Ovary (tissue), 9 donors: ENCODE results near the gene PARD3B. TPM values are rescaled to one million over a fixed set of nuclear protein-coding genes. Genes with fewer than 3 reads are reported as not detected.

Experiments used
- DNase-seq, 5 donors: peaks; one replicate each; pipeline ENCODE4 v3.0.0-alpha.2; 2019 to 2020
- H3K27ac ChIP-seq, 2 donors: fragments of 200-600 bp; one replicate each; pipeline versions ENCODE4 v1.5.1 to v1.8.0; 2019 to 2022
- H3K27me3 ChIP-seq: fragments of 200-600 bp; one replicate; pipeline ENCODE4 v1.8.0; 2022
- H3K36me3 ChIP-seq: fragments of 200-600 bp; sonication (generic); one replicate; pipeline ENCODE4 v1.5.1; 2019
- H3K4me1 ChIP-seq: one replicate; pipeline ENCODE4 v1.8.1; 2013; ENCODE audit warnings: mild to moderate bottlenecking, moderate library complexity; ENCODE audit not compliant: insufficient read depth
- H3K4me3 ChIP-seq: fragments of 200-600 bp; sonication (generic); one replicate; pipeline ENCODE4 v1.5.1; 2017
- H3K9me3 ChIP-seq, 2 donors: fragments of 200-600 bp in 1 of 2; sonication (generic) in 1 of 2; one replicate each; pipeline versions ENCODE4 v1.5.1 to v1.8.1; 2013 to 2019; ENCODE audit warnings: mild to moderate bottlenecking in 1 of 2, moderate library complexity in 1 of 2
- EP300 ChIP-seq: sonication (generic); formaldehyde crosslinking; IDR thresholded peaks from one replicate; pipeline ENCODE4 v1.6.1; 2017; ENCODE audit warnings: antibody characterized with exemption
- POLR2A ChIP-seq: fragments of 450-650 bp; IDR thresholded peaks from one replicate; pipeline ENCODE4 v1.6.1; 2017; ENCODE audit warnings: antibody characterized with exemption, mild to moderate bottlenecking, moderate library complexity
- WGBS, 3 donors: extraction: QIAGEN DNeasy Blood & Tissue Kit in 1 of 3; methylation state at CpG; one replicate each; pipeline versions ENCODE4 v1.1.5 to v1.1.7; 2013 to 2017; 5-methylcytosine and 5-hydroxymethylcytosine counted together
- intact Hi-C, 4 donors: fragments of 100-400 bp; cut with DNase I; formaldehyde crosslinking; loops; one replicate each; pipeline versions ENCODE4 v1.11.0 to v1.15.1; 2022 to 2023
- polyA plus RNA-seq, 2 donors: library from polyadenylated mRNA; stranded (reverse); fragments of 200-250 nt in 1 of 2; fragments of 350-450 nt in 1 of 2; fragmentation: Illumina TruSeq in 1 of 2; extraction: RNeasy Lipid Tissue Mini Kit (QIAGEN cat#74804) in 1 of 2; gene quantifications; one replicate each; pipeline ENCODE4 v1.2.3, GENCODE V29; 2013 to 2014
- total RNA-seq, 7 donors: library from RNA; depleted of rRNA in 2 of 7; stranded (reverse); fragments of >200 nt in 2 of 7; fragmentation: NEBNext Ultra II Directional in 3 of 7; extraction: Animal tissue kit (Norgen Biotek cat#: 25700) in 3 of 7; gene quantifications; one replicate each; pipeline versions ENCODE4 v1.1.0 to v1.2.4, GENCODE V29; 2016 to 2023
- TF ChIP-seq, protein P1 (sequence below), 3 donors: fragments of 450-650 bp in 2 of 3; fragments of 200-600 bp in 1 of 3; IDR thresholded peaks; one replicate each; pipeline versions ENCODE4 v1.5.1 to v1.8.0; 2016 to 2022; ENCODE audit warnings: antibody characterized with exemption in 3 of 3, mild to moderate bottlenecking in 1 of 3
- donor health status: DM: no; HTN: no; CAD: no; lungs with moderate emphysema.
- donor health status: DM: no; HTN: no; CAD: no.
- donor health status: Bipolar disorder and iron deficiency.
- donor health status: DM: yes; HTN: yes; CAD: no.
- donor health status: DM: no; HTN: no; CAD: no.
- donor health status: DM: yes; HTN: yes; CAD: no.

Gene PARD3B
- total and polyA plus RNA-seq, 9 donors, result 8.2 to 46.6 (median 28.7) TPM

DNA sequence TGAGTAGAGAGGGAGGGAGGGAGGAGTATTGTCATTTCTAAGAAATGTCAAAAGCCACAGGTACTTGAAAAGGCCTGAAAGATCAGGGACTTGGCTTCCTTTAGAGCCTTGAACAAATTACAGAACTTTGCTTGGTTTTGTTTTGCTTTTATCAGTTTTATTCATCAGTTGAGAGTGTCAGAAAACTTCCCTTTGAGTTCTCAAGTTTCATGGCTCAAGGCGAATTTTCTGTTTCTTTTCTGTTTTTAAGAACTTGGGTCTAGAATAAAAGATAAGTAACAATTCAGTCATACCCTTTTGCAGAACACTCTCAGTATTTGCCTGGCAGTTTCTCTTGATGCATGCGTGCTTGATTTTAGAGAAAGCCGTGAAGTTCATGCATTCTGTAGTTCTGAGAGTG, 531.9 kb downstream of the PARD3B start:
- Histone ChIP-seq H3K4me1 (no peaks in the 10 kb centered on the region), H3K4me3 (no peak overlapping the region), H3K36me3 (no peaks in the 10 kb centered on the region), H3K27ac (no peak overlapping the region), H3K27me3 (peaks cover 3% of the 10 kb centered on the region), H3K9me3 (no peaks in the 10 kb centered on the region)
- WGBS, 3 donors, result 87 to 91% (median 91%) methylated on average over 3 of the region's 3 CpGs
- no peak for DNase-seq
- TF ChIP-seq POLR2A (no peak), EP300 (no peak)
- TF ChIP-seq, protein P1, sequence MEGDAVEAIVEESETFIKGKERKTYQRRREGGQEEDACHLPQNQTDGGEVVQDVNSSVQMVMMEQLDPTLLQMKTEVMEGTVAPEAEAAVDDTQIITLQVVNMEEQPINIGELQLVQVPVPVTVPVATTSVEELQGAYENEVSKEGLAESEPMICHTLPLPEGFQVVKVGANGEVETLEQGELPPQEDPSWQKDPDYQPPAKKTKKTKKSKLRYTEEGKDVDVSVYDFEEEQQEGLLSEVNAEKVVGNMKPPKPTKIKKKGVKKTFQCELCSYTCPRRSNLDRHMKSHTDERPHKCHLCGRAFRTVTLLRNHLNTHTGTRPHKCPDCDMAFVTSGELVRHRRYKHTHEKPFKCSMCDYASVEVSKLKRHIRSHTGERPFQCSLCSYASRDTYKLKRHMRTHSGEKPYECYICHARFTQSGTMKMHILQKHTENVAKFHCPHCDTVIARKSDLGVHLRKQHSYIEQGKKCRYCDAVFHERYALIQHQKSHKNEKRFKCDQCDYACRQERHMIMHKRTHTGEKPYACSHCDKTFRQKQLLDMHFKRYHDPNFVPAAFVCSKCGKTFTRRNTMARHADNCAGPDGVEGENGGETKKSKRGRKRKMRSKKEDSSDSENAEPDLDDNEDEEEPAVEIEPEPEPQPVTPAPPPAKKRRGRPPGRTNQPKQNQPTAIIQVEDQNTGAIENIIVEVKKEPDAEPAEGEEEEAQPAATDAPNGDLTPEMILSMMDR (IDR thresholded peaks at IDR 0.05), result no peak
- intact Hi-C loops, result no loop called here

DNA sequence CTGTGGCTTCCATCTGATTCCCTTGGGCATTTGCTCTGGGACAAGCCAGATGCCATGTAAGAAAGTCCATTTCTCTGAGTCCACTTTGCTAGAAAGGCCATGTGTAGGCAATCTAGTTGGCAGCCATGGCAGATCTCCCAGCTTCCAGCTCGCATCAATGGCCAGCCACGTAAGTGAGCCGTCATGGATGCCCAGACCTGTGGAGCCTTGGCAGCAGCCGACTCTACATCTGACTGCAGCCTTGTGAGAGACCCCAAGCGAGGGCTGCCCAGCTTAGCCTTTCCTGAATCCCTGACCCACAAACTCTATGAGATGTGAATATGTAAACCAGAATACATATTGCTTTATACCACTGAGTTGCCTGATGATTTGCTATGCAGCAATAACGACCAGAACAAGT, 533.5 kb downstream of the PARD3B start:
- whole genome bisulfite sequencing, 3 donors, result 94 to 96% (median 95%) methylated on average over 6 of the region's 6 CpGs
- no peaks in the 10 kb centered on the region for H3K9me3 ChIP-seq
- intact Hi-C loops, result no loop called here
- DNase-seq, result no peak
- H3K27ac ChIP-seq, result no peak overlapping the region
- no peaks in the 10 kb centered on the region for H3K36me3 ChIP-seq
- H3K4me3 ChIP-seq, result no peak overlapping the region
- TF ChIP-seq EP300, result no peak
- TF ChIP-seq POLR2A, result no peak
- no peaks in the 10 kb centered on the region for H3K4me1 ChIP-seq
- peaks cover 3% of the 10 kb centered on the region for H3K27me3 ChIP-seq

DNA sequence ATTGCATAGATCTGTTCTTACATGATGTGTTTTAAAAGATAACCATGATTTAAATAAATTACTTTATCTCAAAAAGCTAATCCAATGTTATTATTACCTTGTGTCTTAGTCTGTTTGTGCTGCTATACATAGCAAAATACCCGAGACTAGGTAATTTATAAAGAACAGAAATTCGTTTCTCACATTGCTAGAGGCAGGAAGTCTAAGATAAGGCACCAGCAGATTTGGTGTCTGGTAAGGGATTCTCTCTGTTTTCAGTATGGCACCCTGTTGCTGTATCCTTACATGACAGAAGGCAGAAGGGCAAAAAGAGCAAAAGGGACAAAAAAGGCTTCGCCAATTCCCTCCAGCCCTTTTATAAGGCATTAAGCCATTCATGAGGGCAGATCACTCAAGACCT, 533.9 kb downstream of the PARD3B start:
- TF ChIP-seq, protein P1 (IDR thresholded peaks at IDR 0.05), result no peak
- TF ChIP-seq POLR2A, result no peak
- TF ChIP-seq EP300, result no peak
- no peak overlapping the region for H3K4me3 ChIP-seq
- WGBS, 3 donors, result 90 to 91% (median 91%) methylated on average over 3 of the region's 3 CpGs
- no peak overlapping the region for H3K27ac ChIP-seq
- H3K4me1 ChIP-seq, result no peaks in the 10 kb centered on the region
- H3K27me3 ChIP-seq, result peaks cover 3% of the 10 kb centered on the region
- no peaks in the 10 kb centered on the region for H3K36me3 ChIP-seq
- intact Hi-C loops, result no loop called here
- no peaks in the 10 kb centered on the region for H3K9me3 ChIP-seq
- DNase-seq, result no peak

DNA sequence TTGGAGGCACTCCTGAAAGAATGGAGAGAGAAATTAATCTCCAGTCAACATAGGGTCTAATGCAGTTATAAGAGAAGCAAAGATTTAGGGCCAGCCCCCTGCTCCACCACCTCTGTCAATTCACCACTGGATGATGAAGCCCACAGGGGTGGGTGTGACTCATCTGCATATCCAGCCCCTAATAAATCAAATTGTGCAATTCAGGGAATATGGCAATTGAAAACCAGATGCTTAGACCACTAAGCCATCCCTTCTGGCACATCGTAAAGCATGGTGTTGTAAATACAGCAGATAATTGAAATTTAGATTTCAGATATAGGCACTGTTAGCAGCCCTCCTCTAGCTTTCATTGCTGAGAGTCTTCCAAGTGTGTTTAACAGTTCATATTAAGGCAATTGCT, 541.4 kb downstream of the PARD3B start:
- Histone ChIP-seq H3K27ac (no peak overlapping the region), H3K4me1 (no peaks in the 10 kb centered on the region), H3K36me3 (no peaks in the 10 kb centered on the region), H3K4me3 (no peak overlapping the region), H3K9me3 (no peaks in the 10 kb centered on the region), H3K27me3 (no peaks in the 10 kb centered on the region)
- intact Hi-C loops, result no loop called here
- TF ChIP-seq EP300 (no peak), POLR2A (no peak)
- TF ChIP-seq, protein P1 (IDR thresholded peaks at IDR 0.05), result no peak
- WGBS, 3 donors, result 81 to 87% (median 85%) methylated on average over 1 of the region's 1 CpG
- DNase-seq, result no peak

DNA sequence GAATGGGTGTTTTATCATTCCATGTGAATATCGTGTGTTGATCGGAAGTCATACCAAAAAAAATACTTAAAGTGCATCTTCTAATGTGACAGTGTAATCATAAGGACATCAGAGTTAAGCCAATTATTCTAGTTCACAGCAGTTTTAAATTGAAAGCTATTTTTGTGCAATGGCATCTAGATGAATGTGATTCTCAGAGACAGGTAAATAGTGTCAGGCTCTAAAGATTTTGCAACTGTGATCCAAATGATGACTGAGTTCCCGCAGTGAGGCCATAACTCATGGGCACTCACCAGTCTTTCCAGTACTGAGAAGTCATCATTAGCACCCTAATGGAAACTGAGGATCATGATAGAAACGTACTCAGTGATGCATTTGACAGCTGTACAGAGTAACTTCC, 542.6 kb downstream of the PARD3B start:
- WGBS, 3 donors, result 81 to 95% (median 84%) methylated on average over 4 of the region's 4 CpGs
- H3K9me3 ChIP-seq, result no peaks in the 10 kb centered on the region

More for the DNA sequence above, 542.6 kb downstream of the PARD3B start:
- no peak for DNase-seq
- no peak overlapping the region for H3K4me3 ChIP-seq
- H3K27ac ChIP-seq, result no peak overlapping the region
- H3K27me3 ChIP-seq, result no peaks in the 10 kb centered on the region
- no peaks in the 10 kb centered on the region for H3K36me3 ChIP-seq
- H3K4me1 ChIP-seq, result no peaks in the 10 kb centered on the region
- TF ChIP-seq EP300, result no peak
- TF ChIP-seq, protein P1 (IDR thresholded peaks at IDR 0.05), result no peak
- no peak for TF ChIP-seq POLR2A
- intact Hi-C loops, result no loop called here
